D721Med (cell line): ENCODE data around the gene SLC25A26.

ENCODE experiments used
- DNase-seq: peaks from one replicate; pipeline ENCODE4 v3.0.0; 2011; ENCODE audit warnings: low spot score; ENCODE audit not compliant: insufficient read length
- FAIRE-seq: peaks from 2 replicates; lab custom pipeline; 2011; peaks lifted over from hg19 to GRCh38; lab: Jason Lieb, UNC
- TF ChIP-seq, protein P1 (sequence below): IDR thresholded peaks from 2 replicates; pipeline ENCODE4 v1.5.1; 2012; ENCODE audit warnings: mild to moderate bottlenecking, control low read depth; ENCODE audit not compliant: insufficient read depth; ENCODE audit errors: missing control alignments

Gene SLC25A26

DNA sequence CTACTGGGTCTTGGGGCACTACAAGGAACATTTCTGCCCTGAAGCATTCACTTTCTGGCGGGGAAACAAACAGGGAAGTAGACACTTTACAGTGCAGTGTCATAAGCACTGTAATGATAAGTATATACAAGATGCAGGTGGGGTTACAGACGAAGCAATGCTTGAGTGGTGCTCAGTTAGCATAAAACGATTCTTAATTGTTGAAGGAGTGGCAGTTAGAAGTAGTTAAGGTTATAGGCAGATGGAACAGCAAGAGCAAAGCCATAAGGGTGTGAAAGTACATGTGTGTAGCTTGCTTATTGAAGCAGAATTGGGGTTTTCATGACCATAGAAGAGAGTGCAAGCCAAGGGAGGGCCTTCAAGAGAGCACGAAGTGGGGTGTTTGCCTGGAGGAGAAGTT, 46.2 kb downstream of the SLC25A26 start:
- TF ChIP-seq, protein P1, sequence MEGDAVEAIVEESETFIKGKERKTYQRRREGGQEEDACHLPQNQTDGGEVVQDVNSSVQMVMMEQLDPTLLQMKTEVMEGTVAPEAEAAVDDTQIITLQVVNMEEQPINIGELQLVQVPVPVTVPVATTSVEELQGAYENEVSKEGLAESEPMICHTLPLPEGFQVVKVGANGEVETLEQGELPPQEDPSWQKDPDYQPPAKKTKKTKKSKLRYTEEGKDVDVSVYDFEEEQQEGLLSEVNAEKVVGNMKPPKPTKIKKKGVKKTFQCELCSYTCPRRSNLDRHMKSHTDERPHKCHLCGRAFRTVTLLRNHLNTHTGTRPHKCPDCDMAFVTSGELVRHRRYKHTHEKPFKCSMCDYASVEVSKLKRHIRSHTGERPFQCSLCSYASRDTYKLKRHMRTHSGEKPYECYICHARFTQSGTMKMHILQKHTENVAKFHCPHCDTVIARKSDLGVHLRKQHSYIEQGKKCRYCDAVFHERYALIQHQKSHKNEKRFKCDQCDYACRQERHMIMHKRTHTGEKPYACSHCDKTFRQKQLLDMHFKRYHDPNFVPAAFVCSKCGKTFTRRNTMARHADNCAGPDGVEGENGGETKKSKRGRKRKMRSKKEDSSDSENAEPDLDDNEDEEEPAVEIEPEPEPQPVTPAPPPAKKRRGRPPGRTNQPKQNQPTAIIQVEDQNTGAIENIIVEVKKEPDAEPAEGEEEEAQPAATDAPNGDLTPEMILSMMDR, result no peak
- FAIRE-seq, result no peak
- DNase-seq, result no peak

DNA sequence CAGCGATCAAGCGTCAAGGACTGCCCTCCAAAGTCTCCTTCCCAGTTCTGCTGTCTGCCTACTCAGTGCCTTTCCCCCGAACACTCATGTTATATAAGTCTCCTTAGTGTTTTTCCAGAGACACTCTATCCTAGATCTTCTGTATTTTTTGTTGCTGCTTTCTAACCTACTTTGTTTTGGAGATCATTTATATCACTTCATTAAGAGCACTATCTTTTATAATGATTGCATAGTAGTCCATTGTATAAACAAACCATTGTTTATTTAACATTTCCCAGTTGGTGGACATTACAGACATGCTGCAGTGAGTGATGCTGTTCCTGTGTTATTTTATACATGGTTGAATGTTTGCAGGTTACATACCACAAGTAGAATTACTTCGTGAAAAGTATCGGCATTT, 47.1 kb downstream of the SLC25A26 start:
- FAIRE-seq, result no peak
- TF ChIP-seq, protein P1, result no peak
- no peak for DNase-seq

DNA sequence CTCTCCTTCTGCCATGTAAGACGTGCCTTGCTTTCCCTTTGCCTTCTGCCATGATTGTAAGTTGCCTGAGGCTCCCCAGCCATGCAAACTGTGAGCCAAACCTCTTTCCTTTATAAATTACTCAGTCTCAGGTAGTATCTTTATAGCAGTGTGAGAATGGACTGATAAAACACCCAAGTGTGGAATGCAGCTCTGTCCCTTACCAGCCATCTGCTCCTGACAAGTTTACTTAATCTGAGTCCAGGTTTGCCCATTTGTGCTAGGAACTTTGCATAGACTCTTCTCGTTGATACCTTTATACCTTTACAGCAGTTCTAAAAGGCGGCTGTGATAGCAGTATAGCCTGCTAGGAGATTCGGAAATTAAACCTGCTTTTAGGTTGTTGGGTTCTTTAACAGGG, 48.1 kb downstream of the SLC25A26 start:
- no peak for FAIRE-seq

DNA sequence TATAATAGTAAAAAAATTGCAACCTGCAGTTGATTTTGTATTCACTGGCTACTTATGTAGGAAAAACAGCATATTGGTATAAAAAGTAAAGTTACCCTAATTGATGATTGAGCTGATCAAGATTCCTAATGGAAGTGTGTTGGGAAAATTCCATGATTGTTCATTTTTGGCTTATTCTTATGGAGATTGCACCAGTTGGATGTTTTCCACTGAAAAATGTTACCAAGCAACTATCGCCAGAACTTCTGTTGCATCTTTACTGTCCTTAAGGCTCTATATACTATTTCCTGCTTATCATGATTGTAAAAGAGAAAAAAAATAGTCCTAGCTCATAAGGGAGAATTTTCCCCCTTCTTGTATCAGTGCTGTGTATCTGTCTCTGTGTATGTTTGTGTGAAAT, 48.6 kb downstream of the SLC25A26 start:
- FAIRE-seq (no peak), DNase-seq (no peak)
- TF ChIP-seq, protein P1, result no peak

More for the DNA sequence above, 48.1 kb downstream of the SLC25A26 start:
- TF ChIP-seq, protein P1, result no peak
- DNase-seq, result no peak

DNA sequence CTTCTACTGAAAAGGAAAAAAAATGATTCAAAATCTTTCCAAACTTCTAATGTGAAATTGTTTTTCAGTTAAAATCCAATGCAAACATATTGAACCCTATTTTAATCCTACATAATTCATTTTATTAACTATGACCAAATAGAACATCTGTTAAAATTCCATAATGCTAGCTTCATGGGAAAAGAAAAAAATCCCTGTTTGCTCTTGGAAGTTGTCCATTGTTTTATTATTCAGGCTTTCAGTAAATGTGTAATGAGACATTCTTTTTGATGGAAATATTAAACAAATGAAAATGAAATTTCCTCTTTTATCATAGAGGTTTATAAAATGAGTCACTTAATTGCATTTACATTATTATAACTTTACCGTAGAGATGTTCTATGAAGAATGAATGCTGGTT, 49.5 kb downstream of the SLC25A26 start:
- TF ChIP-seq, protein P1, result no peak
- FAIRE-seq (no peak), DNase-seq (no peak)

DNA sequence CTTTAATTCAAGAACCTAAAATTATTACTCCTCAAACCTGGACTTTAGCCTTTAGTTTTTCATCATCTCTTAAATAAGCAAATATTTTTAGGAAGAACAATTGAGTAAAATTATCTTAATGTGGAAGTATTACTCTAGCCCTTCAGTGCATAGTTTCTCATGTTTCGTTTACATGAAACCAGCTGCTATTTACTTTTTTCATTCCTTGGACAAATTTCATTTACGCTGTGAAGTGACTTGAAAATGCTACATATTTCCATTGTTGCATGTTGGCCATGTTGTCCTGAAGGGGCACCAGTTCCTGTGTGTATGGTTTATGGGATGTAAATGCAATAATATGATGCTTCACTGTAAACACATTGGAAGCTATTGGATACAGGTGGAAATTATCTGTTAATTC, 49.9 kb downstream of the SLC25A26 start:
- no peak for DNase-seq
- TF ChIP-seq, protein P1, result no peak
- FAIRE-seq, result no peak

DNA sequence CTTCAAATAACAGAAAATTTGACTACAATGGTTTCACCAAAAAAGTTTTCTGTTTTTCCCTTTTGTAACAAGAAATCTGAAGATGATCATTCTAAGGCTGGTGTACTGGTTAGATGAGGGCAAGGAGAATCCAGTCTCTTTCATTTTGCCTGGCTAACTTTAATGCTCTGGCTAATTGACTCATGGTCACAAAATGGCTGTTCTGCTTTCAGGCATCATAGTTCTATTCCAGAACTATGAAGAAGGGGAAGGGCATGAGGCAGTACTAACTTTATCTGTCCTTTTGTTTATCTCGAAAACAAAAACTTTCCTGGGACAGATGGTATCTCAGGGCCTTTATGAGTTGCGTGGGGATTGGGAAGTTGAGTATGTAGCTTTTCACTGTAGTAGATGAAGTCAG, 50.4 kb downstream of the SLC25A26 start:
- DNase-seq, result no peak
- no peak for FAIRE-seq
- TF ChIP-seq, protein P1, result no peak
